GM12872 (cell line): ENCODE data around the gene TMEFF2.

Experiments used
- TF ChIP-seq, protein P1 (sequence below): IDR thresholded peaks from 3 replicates; pipeline ENCODE4 v1.5.1; 2011; ENCODE audit warnings: low read depth, mild to moderate bottlenecking, low read length, moderate library complexity; ENCODE audit not compliant: insufficient read depth

TMEFF2 gene

DNA sequence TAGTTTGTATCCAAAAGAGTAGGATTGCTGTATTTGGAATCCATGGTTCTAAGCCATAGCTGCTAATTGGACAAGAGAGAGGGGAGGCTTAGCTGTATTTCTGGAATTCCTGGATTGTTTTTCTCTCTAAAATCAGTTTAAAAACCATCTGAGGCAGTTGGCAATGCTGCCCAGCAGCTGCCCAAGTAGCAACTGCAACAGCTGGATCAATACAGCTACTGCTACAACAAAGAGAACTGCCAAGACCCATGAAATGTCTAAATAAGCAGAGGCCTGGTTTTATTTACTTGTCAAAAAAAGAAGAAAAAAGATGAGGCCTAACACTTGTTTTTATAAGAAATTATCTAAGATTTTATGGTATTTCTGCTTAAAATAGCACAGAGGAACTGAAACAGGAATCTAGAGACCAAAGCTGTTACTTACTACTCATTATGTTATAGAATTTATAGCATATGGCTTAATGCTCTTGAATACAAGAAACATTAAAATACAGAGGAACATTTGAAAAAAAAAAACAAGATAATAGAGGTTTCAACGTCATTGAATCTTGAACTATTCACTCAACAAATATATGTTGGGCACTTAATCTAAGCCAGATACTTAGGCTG lies 39.1 kb downstream of the TMEFF2 start:
- TF ChIP-seq, protein P1, sequence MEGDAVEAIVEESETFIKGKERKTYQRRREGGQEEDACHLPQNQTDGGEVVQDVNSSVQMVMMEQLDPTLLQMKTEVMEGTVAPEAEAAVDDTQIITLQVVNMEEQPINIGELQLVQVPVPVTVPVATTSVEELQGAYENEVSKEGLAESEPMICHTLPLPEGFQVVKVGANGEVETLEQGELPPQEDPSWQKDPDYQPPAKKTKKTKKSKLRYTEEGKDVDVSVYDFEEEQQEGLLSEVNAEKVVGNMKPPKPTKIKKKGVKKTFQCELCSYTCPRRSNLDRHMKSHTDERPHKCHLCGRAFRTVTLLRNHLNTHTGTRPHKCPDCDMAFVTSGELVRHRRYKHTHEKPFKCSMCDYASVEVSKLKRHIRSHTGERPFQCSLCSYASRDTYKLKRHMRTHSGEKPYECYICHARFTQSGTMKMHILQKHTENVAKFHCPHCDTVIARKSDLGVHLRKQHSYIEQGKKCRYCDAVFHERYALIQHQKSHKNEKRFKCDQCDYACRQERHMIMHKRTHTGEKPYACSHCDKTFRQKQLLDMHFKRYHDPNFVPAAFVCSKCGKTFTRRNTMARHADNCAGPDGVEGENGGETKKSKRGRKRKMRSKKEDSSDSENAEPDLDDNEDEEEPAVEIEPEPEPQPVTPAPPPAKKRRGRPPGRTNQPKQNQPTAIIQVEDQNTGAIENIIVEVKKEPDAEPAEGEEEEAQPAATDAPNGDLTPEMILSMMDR = no peak

DNA sequence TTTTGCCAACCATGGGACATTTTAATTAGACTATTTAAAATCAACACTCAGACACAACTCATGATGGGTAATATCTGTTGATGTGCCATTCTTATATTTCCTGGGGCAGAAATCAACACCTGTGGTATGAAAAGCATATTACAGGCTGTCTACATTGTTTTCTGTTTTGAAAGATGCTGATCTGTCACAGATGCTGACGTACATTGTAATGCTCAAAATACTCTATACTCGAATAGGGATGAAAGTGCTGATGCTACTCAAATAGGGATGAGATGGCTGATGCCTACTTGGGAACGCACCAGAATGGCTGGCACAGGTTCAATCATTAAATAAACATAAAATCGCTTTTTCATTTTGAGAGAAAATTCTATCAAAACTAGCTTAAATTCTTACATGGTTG lies 41.2 kb downstream of the TMEFF2 start:
- TF ChIP-seq, protein P1 = no peak

DNA sequence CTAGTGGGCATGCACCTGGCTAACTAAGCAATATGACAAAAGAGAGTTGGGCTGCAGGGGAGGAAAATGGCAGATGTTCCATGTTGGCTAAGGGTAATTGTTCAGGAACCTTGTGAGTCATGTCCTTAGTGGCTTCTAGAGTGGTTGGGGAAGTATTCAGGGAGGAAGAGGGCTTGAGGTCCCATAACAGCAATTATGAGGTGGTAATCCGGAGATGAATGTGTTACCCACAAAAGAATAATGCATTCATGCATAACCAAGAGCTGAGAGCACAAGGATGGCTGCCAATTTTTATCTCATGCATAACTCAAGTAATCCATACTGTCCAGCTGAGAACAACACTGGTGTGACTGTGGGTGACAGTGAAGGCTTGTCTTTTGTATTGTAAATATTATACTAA lies 42.9 kb downstream of the TMEFF2 start:
- TF ChIP-seq, protein P1 = no peak

DNA sequence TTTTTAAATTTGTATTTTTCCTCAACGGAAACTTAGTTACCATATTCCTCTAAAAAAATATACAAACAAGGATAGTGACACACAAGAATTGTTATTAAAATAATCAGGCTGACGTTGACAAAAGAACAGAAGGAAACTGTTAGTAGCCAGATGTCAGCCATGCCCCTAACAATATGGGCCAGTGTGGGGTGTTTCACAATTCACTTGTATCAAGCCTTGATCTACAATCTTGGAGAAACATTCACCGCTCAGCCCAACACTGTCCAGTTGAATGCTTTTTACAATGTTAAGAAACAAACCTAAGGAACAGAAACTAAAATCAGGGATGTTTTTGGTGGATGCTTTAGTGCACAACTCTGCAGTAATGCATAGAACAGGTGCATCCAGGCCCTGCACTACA lies 44.6 kb downstream of the TMEFF2 start:
- TF ChIP-seq, protein P1 = no peak

DNA sequence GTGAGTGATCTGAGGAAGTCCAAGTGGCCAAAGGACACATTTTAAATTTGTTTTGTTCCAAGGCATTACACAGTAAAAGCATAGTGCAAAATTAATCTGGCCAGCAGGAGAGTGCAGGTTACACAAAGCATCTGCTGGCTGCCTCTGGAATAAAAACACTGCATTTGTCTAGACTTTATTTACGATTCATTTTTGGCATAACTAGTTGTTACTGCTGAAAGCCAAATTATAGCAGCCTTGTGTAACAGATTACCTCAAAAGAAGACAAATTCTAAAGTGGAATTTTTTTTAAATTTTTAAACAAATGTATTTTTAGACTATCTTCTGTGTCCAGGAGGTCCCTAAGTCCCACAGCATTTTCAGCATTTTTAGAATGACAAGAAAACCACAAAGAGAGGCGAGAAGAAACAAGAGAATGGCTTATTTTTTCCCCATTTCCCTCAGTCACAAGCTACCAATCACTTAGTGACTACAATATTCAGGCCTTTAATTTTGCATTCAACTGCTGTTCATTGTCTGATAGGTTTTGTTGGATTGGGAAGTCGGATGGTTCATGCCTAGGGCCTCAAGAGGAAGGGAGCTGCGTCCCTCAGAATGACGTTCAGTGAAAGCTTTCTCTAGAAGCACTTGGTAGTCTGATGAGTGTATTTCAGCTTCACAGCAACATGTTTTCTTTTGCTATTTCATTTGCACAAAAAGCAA lies 46.0 kb downstream of the TMEFF2 start:
- TF ChIP-seq, protein P1 = no peak

DNA sequence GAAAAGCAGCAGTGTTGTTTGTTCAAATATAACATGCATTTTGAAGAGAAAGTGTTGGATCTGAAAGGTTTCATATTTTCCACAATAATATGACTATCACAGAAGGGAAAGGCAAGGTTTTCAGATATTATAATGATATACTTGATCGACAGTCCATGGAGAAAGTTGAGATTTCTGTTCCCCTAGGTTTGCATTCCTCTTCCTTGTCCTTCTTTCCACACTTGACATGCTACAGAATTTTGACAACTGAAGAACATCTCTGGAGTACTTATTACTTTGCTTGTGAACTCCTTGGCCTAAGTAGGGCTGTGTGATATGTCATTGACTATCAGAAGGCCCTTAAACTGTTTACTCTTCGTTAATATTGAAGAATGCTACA lies 46.5 kb downstream of the TMEFF2 start:
- TF ChIP-seq, protein P1 = no peak

DNA sequence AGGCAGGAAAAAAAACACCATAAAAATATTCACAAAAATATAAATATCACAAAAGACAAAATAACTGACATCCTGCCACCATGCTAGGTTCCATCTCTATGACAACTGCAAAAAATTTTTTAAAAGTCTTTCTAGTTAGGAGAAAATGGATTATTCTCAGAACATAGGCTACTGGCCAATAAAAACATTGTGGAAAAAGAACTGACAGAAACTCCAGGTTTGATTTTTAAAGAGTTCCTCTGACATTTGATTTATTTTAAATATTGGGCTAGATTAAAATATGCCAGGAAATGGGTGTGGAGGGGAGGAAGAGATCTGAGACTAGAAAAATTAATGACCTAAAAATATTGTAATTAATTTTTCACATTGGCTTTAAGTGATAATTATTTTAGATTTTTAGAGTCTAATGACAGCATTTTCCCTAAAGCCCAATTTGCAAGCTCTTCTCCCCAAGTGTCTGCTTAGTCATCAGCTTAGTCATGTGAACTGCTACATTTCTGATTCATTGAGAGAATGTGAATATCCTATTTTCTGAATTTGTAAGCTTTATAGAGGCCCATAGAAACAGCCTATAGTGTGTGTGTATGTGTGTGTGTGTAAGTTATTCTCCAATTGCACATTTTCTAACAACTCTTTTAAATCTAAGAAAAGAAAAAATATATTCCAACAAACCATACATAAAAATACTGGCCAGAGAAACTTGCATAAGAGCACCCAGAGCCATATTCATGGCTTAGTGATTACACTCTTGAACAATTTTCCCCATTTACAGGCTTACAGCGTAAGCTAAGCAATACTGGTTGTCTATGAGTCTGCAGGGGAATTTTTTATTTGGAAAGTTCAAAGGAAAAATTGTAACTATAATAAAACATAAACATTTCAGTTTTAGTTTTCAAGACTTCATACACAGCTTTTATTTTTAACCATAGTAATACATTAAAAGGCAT lies 48.4 kb downstream of the TMEFF2 start:
- TF ChIP-seq, protein P1 = no peak
